Left ventricle myocardium superior (tissue), 1 donor: ENCODE data around the gene LHB. TPM values are rescaled to one million over a fixed set of nuclear protein-coding genes. Genes with fewer than 3 reads are reported as not detected.

Source experiments
- microRNA-seq: library from miRNA; unstranded; fragments of <30 nt; microRNA quantifications from one replicate; pipeline ENCODE4 v1.2.0, GENCODE V29; 2020; ENCODE audit warnings: borderline number of aligned reads
- total RNA-seq: library from RNA; stranded (reverse); fragmentation: NEBNext Ultra II Directional; extraction: Animal tissue kit (Norgen Biotek cat#: 25700); gene quantifications from one replicate; pipeline ENCODE4 v1.2.1, GENCODE V29; 2021
- donor health status: DM: no; HTN: yes; CAD: no; lungs with severe emphysema.

The LHB gene
- total RNA-seq, 1 donor from 2014 or later: not detected

Small RNA genes lying within 50 kb of the gene (microRNA-seq; reads per million reads assigned to microRNA genes)
- not detected for gene MIR6798

Other genes starting within 250 kb of the LHB start
- 64.6 TPM for gene BCAT2, start 206.1 kb downstream of the LHB start, total RNA-seq
- 1.2 TPM for gene HSD17B14, start 180.6 kb downstream of the LHB start, total RNA-seq
- gene PLEKHA4, start 148.5 kb downstream of the LHB start, total RNA-seq: 22.2 TPM
- 63.0 TPM for gene PPP1R15A, start 144.7 kb downstream of the LHB start, total RNA-seq
- gene TULP2, start 118.3 kb downstream of the LHB start, total RNA-seq: not detected
- 265 TPM for gene NUCB1, start 116.8 kb downstream of the LHB start, total RNA-seq
- gene DHDH, start 83.4 kb downstream of the LHB start, total RNA-seq: not detected
- gene BAX, start 62.2 kb downstream of the LHB start, total RNA-seq: 22.0 TPM
- gene FTL, start 51.8 kb downstream of the LHB start, total RNA-seq: 684 TPM
- gene GYS1, start 23.8 kb downstream of the LHB start, total RNA-seq: 103 TPM
- gene RUVBL2, start 23.2 kb downstream of the LHB start, total RNA-seq: 44.4 TPM
- not detected for gene CGB3, start 7.2 kb upstream of the LHB start, total RNA-seq
- gene CGB2, start 14.8 kb upstream of the LHB start, total RNA-seq: not detected
- not detected for gene CGB1, start 19.8 kb upstream of the LHB start, total RNA-seq
- gene CGB5, start 26.8 kb upstream of the LHB start, total RNA-seq: not detected
- not detected for gene CGB8, start 32.0 kb upstream of the LHB start, total RNA-seq
- not detected for gene CGB7, start 40.7 kb upstream of the LHB start, total RNA-seq
- gene NTF4, start 47.7 kb upstream of the LHB start, total RNA-seq: not detected
- gene KCNA7, start 55.6 kb upstream of the LHB start, total RNA-seq: 0.42 TPM
- gene SNRNP70, start 68.4 kb upstream of the LHB start, total RNA-seq: 139 TPM
- gene LIN7B, start 97.3 kb upstream of the LHB start, total RNA-seq: 19.8 TPM
- 1.2 TPM for gene C19orf73, start 102.1 kb upstream of the LHB start, total RNA-seq
- 4.0 TPM for gene PPFIA3, start 102.5 kb upstream of the LHB start, total RNA-seq
- gene HRC, start 138.3 kb upstream of the LHB start, total RNA-seq: 868 TPM
- gene TRPM4, start 140.7 kb upstream of the LHB start, total RNA-seq: 26.6 TPM